CD14-positive monocyte (primary cell): ENCODE measurements around the gene RALGAPA2. TPM values are rescaled to one million over a fixed set of nuclear protein-coding genes. Genes with fewer than 3 reads are reported as not detected.

Experiments
- DNase-seq, 3 donors: peaks; one replicate each; pipeline ENCODE4 v3.0.0-alpha.2; 2011 to 2022
- H2AFZ ChIP-seq: 2 replicates; pipeline ENCODE4 v1.6.0; 2012; ENCODE audit warnings: mild to moderate bottlenecking, low read depth, low read length, inconsistent platforms; ENCODE audit not compliant: insufficient read depth, poor library complexity, severe bottlenecking
- H3K27ac ChIP-seq, 2 donors: 1 replicate in 1 of 2; 2 replicates in 1 of 2; pipeline ENCODE4 v1.5.1; 2012 to 2013; ENCODE audit warnings: low read length in 2 of 2, control low read depth in 1 of 2, inconsistent platforms in 1 of 2, low read depth in 1 of 2, mild to moderate bottlenecking in 1 of 2
- H3K27me3 ChIP-seq, 2 donors: one replicate each; pipeline versions ENCODE4 v1.6.0 to v1.6.1; 2011 to 2013; ENCODE audit warnings: low read length in 2 of 2; ENCODE audit not compliant: control insufficient read depth in 2 of 2, insufficient read depth in 2 of 2
- H3K36me3 ChIP-seq, 2 donors: replicated peaks in 1 of 2; 1 replicate in 1 of 2; 2 replicates in 1 of 2; pipeline versions ENCODE4 v1.5.1 to v1.6.1; 2012 to 2013; ENCODE audit warnings: low read length in 2 of 2, control low read depth in 1 of 2, inconsistent platforms in 1 of 2, mild to moderate bottlenecking in 1 of 2; ENCODE audit not compliant: insufficient read depth in 2 of 2, control insufficient read depth in 1 of 2
- H3K4me1 ChIP-seq, 2 donors: 1 replicate in 1 of 2; 2 replicates in 1 of 2; pipeline versions ENCODE4 v1.5.1 to v1.6.1; 2012 to 2013; ENCODE audit warnings: low read length in 2 of 2, control low read depth in 1 of 2, inconsistent platforms in 1 of 2, mild to moderate bottlenecking in 1 of 2, moderate library complexity in 1 of 2; ENCODE audit not compliant: insufficient read depth in 2 of 2, control insufficient read depth in 1 of 2
- H3K4me2 ChIP-seq: replicated peaks from 2 replicates; pipeline ENCODE3; 2012; ENCODE audit warnings: low read length, moderate library complexity, mild to moderate bottlenecking; ENCODE audit not compliant: poor library complexity, severe bottlenecking; ENCODE audit errors: extremely low read depth
- H3K4me3 ChIP-seq, 3 experiments: fragments of 200-600 bp in 1 of 3; sonication (generic) in 1 of 3; replicated peaks in 1 of 3; 1 replicate in 2 of 3; 2 replicates in 1 of 3; pipeline ENCODE4 v1.5.1; 2011 to 2013; ENCODE audit warnings: low read length in 3 of 3, mild to moderate bottlenecking in 3 of 3, control low read depth in 2 of 3, low read depth in 2 of 3, inconsistent platforms in 1 of 3, moderate library complexity in 1 of 3
- H3K79me2 ChIP-seq: 2 replicates; pipeline ENCODE4 v1.6.0; 2012; ENCODE audit warnings: mild to moderate bottlenecking, control low read depth, inconsistent platforms, low read length, moderate library complexity; ENCODE audit not compliant: insufficient read depth
- H3K9ac ChIP-seq: 2 replicates; pipeline ENCODE4 v1.6.0; 2017; ENCODE audit warnings: low read length, mild to moderate bottlenecking; ENCODE audit not compliant: insufficient read depth, poor library complexity, severe bottlenecking
- H3K9me3 ChIP-seq, 2 donors: replicated peaks in 1 of 2; 1 replicate in 1 of 2; 2 replicates in 1 of 2; pipeline versions ENCODE4 v1.5.1 to v1.6.1; 2012 to 2013; ENCODE audit warnings: low read length in 2 of 2, control low read depth in 1 of 2; ENCODE audit not compliant: control insufficient read depth in 1 of 2, insufficient read depth in 1 of 2
- H4K20me1 ChIP-seq: 2 replicates; pipeline ENCODE4 v1.6.0; 2012; ENCODE audit warnings: mild to moderate bottlenecking, low read length, control low read depth, moderate library complexity; ENCODE audit not compliant: insufficient read depth
- H3K27ac Mint-ChIP-seq, 7 donors: one replicate each; pipeline ENCODE4 v1.8.0; 2020; ENCODE audit warnings: mild to moderate bottlenecking in 7 of 7, mixed read lengths in 7 of 7, moderate library complexity in 6 of 7, inconsistent platforms in 2 of 7
- H3K27me3 Mint-ChIP-seq, 3 donors: one replicate each; pipeline ENCODE4 v1.8.0; 2021 to 2022; ENCODE audit warnings: low read depth in 3 of 3, mild to moderate bottlenecking in 3 of 3, mixed read lengths in 3 of 3, moderate library complexity in 3 of 3, inconsistent platforms in 1 of 3
- H3K36me3 Mint-ChIP-seq, 2 donors: one replicate each; pipeline ENCODE4 v1.8.0; 2020; ENCODE audit warnings: mixed read lengths in 2 of 2, inconsistent platforms in 1 of 2, mild to moderate bottlenecking in 1 of 2
- H3K4me1 Mint-ChIP-seq: one replicate; pipeline ENCODE4 v1.8.0; 2020; ENCODE audit warnings: mild to moderate bottlenecking, mixed read lengths
- H3K4me3 Mint-ChIP-seq, 2 donors: one replicate each; pipeline ENCODE4 v1.8.0; 2020; ENCODE audit warnings: mild to moderate bottlenecking in 2 of 2, mixed read lengths in 2 of 2, moderate library complexity in 1 of 2
- H3K9me3 Mint-ChIP-seq, 7 donors: one replicate each; pipeline ENCODE4 v1.8.0; 2020 to 2022; ENCODE audit warnings: mixed read lengths in 7 of 7, mild to moderate bottlenecking in 6 of 7, moderate library complexity in 6 of 7, inconsistent platforms in 2 of 7
- WGBS: methylation state at CpG from one replicate; pipeline ENCODE4 v1.1.5; 2013; ENCODE audit warnings: missing lambda C conversion rate; ENCODE audit not compliant: insufficient coverage; 5-methylcytosine and 5-hydroxymethylcytosine counted together
- intact Hi-C, 2 donors: fragments of 100-400 bp; cut with micrococcal nuclease; formaldehyde crosslinking; loops; one replicate each; pipeline versions ENCODE4 v1.15.0 to v1.15.1; 2023
- polyA plus RNA-seq, 3 donors: library from polyadenylated mRNA; depleted of rRNA in 1 of 3; unstranded in 2 of 3; stranded (reverse) in 1 of 3; fragments of 300-500 nt in 2 of 3; fragments of >200 nt in 1 of 3; fragmentation: Illumina TruSeq in 2 of 3; gene quantifications; 1 replicate in 2 of 3; 2 replicates in 1 of 3; pipeline ENCODE4 v1.2.3, GENCODE V29; 2012 to 2021
- TF ChIP-seq, protein P1 (sequence below): fragments of 200-600 bp; IDR thresholded peaks from one replicate; pipeline ENCODE4 v1.8.0; 2022; ENCODE audit warnings: antibody characterized with exemption, mild to moderate bottlenecking

Gene RALGAPA2
- polyA plus RNA-seq, 3 donors, result 6.2 to 13.0 (median 8.9) TPM

DNA sequence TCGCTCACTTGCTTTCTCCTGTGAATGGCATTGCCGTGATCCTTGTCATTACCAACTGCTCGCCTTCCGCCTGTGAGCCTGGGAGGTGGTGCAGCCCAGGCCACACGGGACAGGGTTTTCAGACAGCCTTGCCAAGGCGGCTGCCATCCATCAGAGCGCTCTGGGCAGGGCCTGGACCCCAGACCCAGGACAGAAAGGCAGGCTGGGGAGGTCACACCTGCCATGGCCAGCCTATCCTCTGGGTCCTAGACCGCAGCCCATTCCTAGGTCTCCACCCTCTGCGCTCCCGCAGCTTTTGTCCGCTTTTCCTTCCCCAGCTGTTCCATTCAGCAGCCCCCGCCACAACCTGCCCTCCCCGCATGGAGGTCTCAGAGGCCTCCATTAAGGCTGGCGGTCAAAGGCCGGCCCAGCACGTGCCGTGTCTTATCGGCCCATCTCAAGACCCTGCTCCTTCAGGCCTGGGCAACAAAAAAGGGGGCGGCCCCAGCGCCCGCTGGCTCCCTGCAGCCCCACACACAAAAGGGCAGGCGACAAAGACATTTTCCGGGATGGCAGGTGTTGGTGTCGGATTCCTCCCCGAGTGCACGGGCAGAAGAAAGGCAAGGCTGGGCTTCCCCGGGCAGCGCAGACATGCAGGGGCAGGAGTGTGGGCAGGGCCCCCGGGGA, 316.4 kb downstream of the RALGAPA2 start:
- Histone ChIP-seq H3K4me3 (no peak overlapping the region), H3K36me3 (peaks cover 15 to 72% of the 10 kb centered on the region in 2 donors), H3K79me2 (no peaks in the 10 kb centered on the region), H3K27me3 (no peaks in the 10 kb centered on the region), H3K9me3 (no peaks in the 10 kb centered on the region), H3K27ac (no peak overlapping the region), H2AFZ (no peak overlapping the region), H3K4me1 (peaks cover 29 to 37% of the 10 kb centered on the region in 2 donors), H3K4me2 (no peak overlapping the region), H4K20me1 (peaks cover 6% of the 10 kb centered on the region), H3K9ac (no peak overlapping the region)
- H3K4me3 Mint-ChIP-seq, result no peak overlapping the region
- TF ChIP-seq, protein P1, sequence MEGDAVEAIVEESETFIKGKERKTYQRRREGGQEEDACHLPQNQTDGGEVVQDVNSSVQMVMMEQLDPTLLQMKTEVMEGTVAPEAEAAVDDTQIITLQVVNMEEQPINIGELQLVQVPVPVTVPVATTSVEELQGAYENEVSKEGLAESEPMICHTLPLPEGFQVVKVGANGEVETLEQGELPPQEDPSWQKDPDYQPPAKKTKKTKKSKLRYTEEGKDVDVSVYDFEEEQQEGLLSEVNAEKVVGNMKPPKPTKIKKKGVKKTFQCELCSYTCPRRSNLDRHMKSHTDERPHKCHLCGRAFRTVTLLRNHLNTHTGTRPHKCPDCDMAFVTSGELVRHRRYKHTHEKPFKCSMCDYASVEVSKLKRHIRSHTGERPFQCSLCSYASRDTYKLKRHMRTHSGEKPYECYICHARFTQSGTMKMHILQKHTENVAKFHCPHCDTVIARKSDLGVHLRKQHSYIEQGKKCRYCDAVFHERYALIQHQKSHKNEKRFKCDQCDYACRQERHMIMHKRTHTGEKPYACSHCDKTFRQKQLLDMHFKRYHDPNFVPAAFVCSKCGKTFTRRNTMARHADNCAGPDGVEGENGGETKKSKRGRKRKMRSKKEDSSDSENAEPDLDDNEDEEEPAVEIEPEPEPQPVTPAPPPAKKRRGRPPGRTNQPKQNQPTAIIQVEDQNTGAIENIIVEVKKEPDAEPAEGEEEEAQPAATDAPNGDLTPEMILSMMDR, result no peak
- no peaks in the 10 kb centered on the region for H3K27me3 Mint-ChIP-seq
- no peaks in the 10 kb centered on the region for H3K9me3 Mint-ChIP-seq
- no peak for DNase-seq
- peaks cover 41% of the 10 kb centered on the region for H3K4me1 Mint-ChIP-seq
- peak overlapping the region in 1 of 7 donors; percentile 23 for H3K27ac Mint-ChIP-seq
- intact Hi-C loops, result no loop called here
- 98% methylated on average over 26 of the region's 29 CpGs for WGBS
- H3K36me3 Mint-ChIP-seq, result peaks cover 62 to 78% of the 10 kb centered on the region in 2 donors

DNA sequence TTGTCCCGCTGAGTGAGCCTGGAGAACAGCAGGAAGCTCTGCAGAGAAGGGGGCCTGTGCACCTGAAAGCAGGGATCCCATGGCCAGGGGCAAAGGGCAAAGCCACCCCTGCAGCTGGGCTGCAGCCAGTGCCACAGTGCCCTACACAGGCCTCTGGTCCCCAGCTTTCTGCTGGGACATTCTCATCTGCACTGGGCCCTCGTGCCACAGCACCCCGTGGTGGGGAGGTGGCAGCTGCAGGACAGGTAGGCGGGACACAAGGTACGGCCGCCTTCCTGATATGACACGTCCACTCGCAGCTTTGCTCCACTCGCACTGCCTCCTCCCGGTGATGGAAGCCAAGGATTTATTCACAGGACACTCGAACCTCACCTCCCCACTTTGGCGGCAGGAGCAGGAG, 317.4 kb downstream of the RALGAPA2 start:
- Mint-ChIP-seq H3K27me3 (no peaks in the 10 kb centered on the region), H3K9me3 (no peaks in the 10 kb centered on the region), H3K4me1 (peaks cover 32% of the 10 kb centered on the region), H3K4me3 (no peak overlapping the region), H3K27ac (no peak overlapping the region), H3K36me3 (peaks cover 70 to 86% of the 10 kb centered on the region in 2 donors)
- H3K9me3 ChIP-seq, result no peaks in the 10 kb centered on the region
- H3K9ac ChIP-seq, result no peak overlapping the region
- TF ChIP-seq, protein P1, result no peak
- H3K27ac ChIP-seq, result no peak overlapping the region
- peaks cover 6% of the 10 kb centered on the region for H4K20me1 ChIP-seq
- no peak overlapping the region for H2AFZ ChIP-seq
- H3K4me3 ChIP-seq, result no peak overlapping the region
- H3K79me2 ChIP-seq, result no peaks in the 10 kb centered on the region
- no peaks in the 10 kb centered on the region for H3K27me3 ChIP-seq
- no peak overlapping the region for H3K4me2 ChIP-seq
- peaks cover 29 to 34% of the 10 kb centered on the region in 2 donors for H3K4me1 ChIP-seq
- 94% methylated on average over 12 of the region's 12 CpGs for WGBS
- no peak for DNase-seq
- intact Hi-C loops, result no loop called here
- peaks cover 15 to 81% of the 10 kb centered on the region in 2 donors for H3K36me3 ChIP-seq
